HFFc6 (cell line): ENCODE measurements around the gene APP. TPM values are rescaled to one million over a fixed set of nuclear protein-coding genes. Genes with fewer than 3 reads are reported as not detected.

Experiments
- DNase-seq: peaks from one replicate; pipeline ENCODE4 v3.0.0-alpha.2; 2018
- H3K27ac Mint-ChIP-seq: 2 replicates; pipeline ENCODE4 v1.8.0; 2020; ENCODE audit warnings: mild to moderate bottlenecking, mixed read lengths
- H3K27me3 Mint-ChIP-seq: 2 replicates; pipeline ENCODE4 v1.8.0; 2021; ENCODE audit warnings: mild to moderate bottlenecking, moderate library complexity, mixed read lengths; ENCODE audit not compliant: insufficient read depth
- H3K36me3 Mint-ChIP-seq: 2 replicates; pipeline ENCODE4 v1.8.0; 2021; ENCODE audit warnings: low read depth, mixed read lengths
- H3K4me1 Mint-ChIP-seq: 2 replicates; pipeline ENCODE4 v1.8.0; 2020; ENCODE audit warnings: low read depth, mixed read lengths
- H3K4me3 Mint-ChIP-seq: 2 replicates; pipeline ENCODE4 v1.8.0; 2020; ENCODE audit warnings: mild to moderate bottlenecking, moderate library complexity, mixed read lengths
- H3K9me3 Mint-ChIP-seq: 2 replicates; pipeline ENCODE4 v1.8.0; 2020; ENCODE audit warnings: mild to moderate bottlenecking, mixed read lengths
- CTCF ChIP-seq: fragments of 200-600 bp; sonication (generic); IDR thresholded peaks from 2 replicates; pipeline ENCODE4 v1.5.0; 2021; ENCODE audit warnings: antibody characterized with exemption, mild to moderate bottlenecking
- total RNA-seq, 6 experiments: library from RNA; stranded (reverse); fragmentation: NEBNext Ultra II Directional; extraction: Animal tissue kit (Norgen Biotek cat#: 25700); gene quantifications; 2 replicates in 1 of 6; 3 replicates in 5 of 6; pipeline ENCODE4 v1.2.3, GENCODE V29; 2021

The APP gene
- total RNA-seq, 6 experiments from 2014 or later = 396 to 438 (median 425) TPM

DNA sequence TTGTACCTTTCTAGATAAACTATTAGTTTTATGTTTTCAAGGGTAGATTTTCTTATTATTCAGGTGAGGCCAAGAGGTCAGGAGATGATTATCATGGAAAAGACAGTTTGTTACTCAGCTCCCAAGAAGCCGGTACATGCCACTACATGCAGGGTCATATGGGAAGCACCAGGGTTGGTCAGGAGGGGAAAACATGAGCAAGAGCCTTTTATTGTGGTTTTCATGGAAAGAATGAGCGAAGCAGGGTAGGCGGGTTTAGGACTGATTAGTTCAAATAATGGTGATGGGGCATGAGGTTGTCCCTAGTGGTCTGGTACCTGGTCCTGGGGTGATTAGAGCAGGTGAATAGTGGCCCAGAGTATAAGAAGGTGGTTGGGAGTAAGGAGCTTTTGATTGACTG, 189.9 kb downstream of the APP start:
- Mint-ChIP-seq H3K4me3 (no peak overlapping the region), H3K27ac (no peak overlapping the region)
- no peak for TF ChIP-seq CTCF

GRCh38 chr21:25979845-25980616, 190.5 kb downstream of the APP start:
- peaks cover 48% of the 10 kb centered on the region for H3K36me3 Mint-ChIP-seq
- 0 out of 2 replicates have a peak, but pooled peaks cover 3% of the 10 kb centered on the region for H3K27me3 Mint-ChIP-seq
- H3K4me3 Mint-ChIP-seq = no peak overlapping the region
- no peaks in the 10 kb centered on the region for H3K9me3 Mint-ChIP-seq
- TF ChIP-seq CTCF = no peak
- no peaks in the 10 kb centered on the region for H3K4me1 Mint-ChIP-seq
- H3K27ac Mint-ChIP-seq = no peak overlapping the region; the same call in 1 of the 2 replicates
- DNase-seq = no peak

More for the DNA sequence above, 189.9 kb downstream of the APP start:
- Mint-ChIP-seq H3K9me3 (no peaks in the 10 kb centered on the region), H3K4me1 (no peaks in the 10 kb centered on the region), H3K27me3 (peaks cover 3% of the 10 kb centered on the region), H3K36me3 (peaks cover 47% of the 10 kb centered on the region)
- no peak for DNase-seq

DNA sequence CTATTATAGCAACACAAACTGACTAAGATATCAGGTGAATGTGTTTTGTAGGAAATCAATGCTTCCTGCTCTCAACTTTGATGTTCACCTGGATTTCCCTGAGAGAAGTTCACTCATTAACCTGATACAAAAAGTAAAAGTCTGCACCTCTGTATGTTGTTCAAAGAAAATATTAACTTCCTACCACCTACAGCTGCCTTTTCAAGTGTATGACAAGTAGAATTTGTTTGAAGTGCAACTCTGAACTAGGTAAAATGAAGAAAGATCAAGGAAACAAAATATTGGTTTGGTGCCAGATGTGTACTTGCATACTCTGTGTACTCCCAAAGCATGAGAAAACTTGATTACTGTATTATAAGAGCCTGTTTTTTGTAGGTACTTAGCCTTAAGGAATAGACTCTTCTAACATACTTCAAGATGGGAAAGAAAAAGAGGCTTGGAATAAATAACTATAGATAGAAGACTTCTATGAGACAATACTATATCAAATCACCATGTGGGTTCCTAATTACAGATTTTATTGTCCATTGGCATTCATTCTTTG, 193.4 kb downstream of the APP start:
- peaks cover 5% of the 10 kb centered on the region; the same call in 1 of the 2 replicates for H3K9me3 Mint-ChIP-seq
- no peaks in the 10 kb centered on the region for H3K4me1 Mint-ChIP-seq
- no peak overlapping the region for H3K4me3 Mint-ChIP-seq
- no peak for TF ChIP-seq CTCF
- DNase-seq = no peak
- H3K27ac Mint-ChIP-seq = no peak overlapping the region
- 0 out of 2 replicates have a peak, but pooled peaks cover 3% of the 10 kb centered on the region for H3K27me3 Mint-ChIP-seq
- H3K36me3 Mint-ChIP-seq = peaks cover 72% of the 10 kb centered on the region

- DNase-seq = no peak
- peaks cover 9% of the 10 kb centered on the region; the same call in 1 of the 2 replicates for H3K9me3 Mint-ChIP-seq
- H3K4me3 Mint-ChIP-seq = no peak overlapping the region
- H3K36me3 Mint-ChIP-seq = peaks cover 72% of the 10 kb centered on the region
- TF ChIP-seq CTCF = no peak
- no peaks in the 10 kb centered on the region for H3K4me1 Mint-ChIP-seq
- 0 out of 2 replicates have a peak, but pooled peaks cover under 1% of the 10 kb centered on the region for H3K27me3 Mint-ChIP-seq
- no peak overlapping the region for H3K27ac Mint-ChIP-seq
These were observed 195.6 kb downstream of the APP start for GRCh38 chr21:25974964-25975363.

DNA sequence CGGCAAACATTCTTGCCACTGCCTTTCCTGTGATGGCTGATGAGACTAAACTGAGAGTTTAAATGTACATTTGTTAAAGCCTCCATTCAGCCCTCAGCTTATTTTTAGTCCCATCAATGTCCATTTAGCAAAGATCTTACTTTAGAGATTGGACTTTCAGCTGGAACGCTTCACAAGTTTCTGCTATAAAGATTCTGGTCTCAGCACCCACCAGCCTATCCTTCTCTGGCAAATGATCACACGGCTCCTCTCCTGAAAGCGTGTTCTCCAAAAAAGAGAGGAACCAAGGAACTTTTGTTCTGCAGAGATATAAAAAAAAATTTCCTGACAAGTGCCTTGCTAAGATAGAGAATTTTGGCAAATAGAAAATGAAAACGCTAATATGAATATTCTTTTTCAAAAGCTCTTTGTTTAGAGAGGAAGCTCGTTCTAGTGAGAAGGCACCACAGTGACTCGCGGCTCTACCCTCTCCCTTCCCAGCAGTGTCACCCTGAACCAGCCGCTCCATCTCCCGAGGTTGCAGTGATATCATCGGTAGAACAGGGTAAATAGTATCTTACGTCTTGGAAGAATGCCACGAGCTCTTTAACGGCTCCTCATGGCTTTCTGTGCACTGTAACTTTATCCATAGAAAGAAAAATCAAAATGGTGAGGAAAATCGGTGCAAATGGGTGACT, 200.2 kb downstream of the APP start:
- no peak for TF ChIP-seq CTCF
- no peaks in the 10 kb centered on the region for H3K27me3 Mint-ChIP-seq
- H3K27ac Mint-ChIP-seq = no peak overlapping the region
- peaks cover 57% of the 10 kb centered on the region for H3K36me3 Mint-ChIP-seq
- DNase-seq = no peak
- H3K4me3 Mint-ChIP-seq = no peak overlapping the region
- H3K4me1 Mint-ChIP-seq = peaks cover 23% of the 10 kb centered on the region
- peaks cover 9% of the 10 kb centered on the region; the same call in 1 of the 2 replicates for H3K9me3 Mint-ChIP-seq
